Transverse colon (tissue), 4 donors: Measurements from ENCODE around the gene RAB24. TPM values are rescaled to one million over a fixed set of nuclear protein-coding genes. Genes with fewer than 3 reads are reported as not detected.
"Not testable (repeated sequence)": the region's sequence is repeated elsewhere in the genome, so short reads cannot be mapped to it uniquely, and the experiment has no call there.

ENCODE experiments used
- DNase-seq: peaks from one replicate; pipeline ENCODE4 v3.0.0-alpha.2; 2019
- H3K27ac ChIP-seq, 4 donors: fragments of 200-600 bp; sonication (generic); 2 replicates each; pipeline ENCODE4 v1.5.1; 2016 to 2018; ENCODE audit warnings: inconsistent platforms in 4 of 4
- H3K27me3 ChIP-seq: fragments of 200-600 bp; sonication (generic); 2 replicates; pipeline ENCODE4 v1.5.1; 2017; ENCODE audit warnings: inconsistent platforms
- H3K36me3 ChIP-seq, 4 donors: fragments of 200-600 bp; sonication (generic); 2 replicates each; pipeline ENCODE4 v1.5.1; 2017 to 2019; ENCODE audit warnings: inconsistent platforms in 4 of 4
- H3K4me1 ChIP-seq, 4 donors: fragments of 200-600 bp; sonication (generic); 2 replicates each; pipeline ENCODE4 v1.5.1; 2017 to 2020; ENCODE audit warnings: inconsistent platforms in 4 of 4
- H3K4me3 ChIP-seq, 4 donors: fragments of 200-600 bp; sonication (generic); 1 replicate in 1 of 4; 2 replicates in 3 of 4; pipeline versions ENCODE4 v1.5.1 to v1.6.1; 2017 to 2019; ENCODE audit warnings: inconsistent platforms in 4 of 4
- H3K9me3 ChIP-seq, 2 donors: fragments of 200-600 bp; sonication (generic); 2 replicates each; pipeline ENCODE4 v1.5.1; 2017 to 2019; ENCODE audit warnings: inconsistent platforms in 2 of 2
- CTCF ChIP-seq, 5 experiments: fragments of 200-600 bp in 3 of 5; fragments of 450-650 bp in 2 of 5; sonication (generic) in 3 of 5; IDR thresholded peaks; 1 replicate in 2 of 5; 2 replicates in 3 of 5; pipeline ENCODE4 v1.5.1; 2016 to 2017; ENCODE audit warnings: antibody characterized with exemption in 5 of 5, inconsistent platforms in 3 of 5, mild to moderate bottlenecking in 2 of 5, moderate library complexity in 1 of 5
- EP300 ChIP-seq: sonication (generic); formaldehyde crosslinking; IDR thresholded peaks from one replicate; pipeline ENCODE4 v1.6.1; 2017; ENCODE audit warnings: antibody characterized with exemption, low read depth
- POLR2A ChIP-seq: fragments of 450-650 bp; IDR thresholded peaks from one replicate; pipeline ENCODE4 v1.6.1; 2016; ENCODE audit warnings: antibody characterized with exemption, mild to moderate bottlenecking, moderate library complexity
- POLR2AphosphoS5 ChIP-seq, 3 donors: sonication (generic); formaldehyde crosslinking; IDR thresholded peaks; one replicate each; pipeline ENCODE4 v1.6.1; 2016; ENCODE audit warnings: antibody characterized with exemption in 3 of 3
- WGBS, 2 donors: methylation state at CpG; one replicate each; pipeline ENCODE4 v1.1.5; 2018; ENCODE audit warnings: low coverage in 1 of 2; 5-methylcytosine and 5-hydroxymethylcytosine counted together
- in situ Hi-C, 4 donors: fragments of 200-750 bp; cut with MboI; loops; one replicate each; pipeline versions ENCODE4 v1.15.0 to v1.15.1; 2017; ENCODE audit warnings: low sequenced_read_pairs in 3 of 4, low pct_ligation_motif_present in 1 of 4, low pct_unique_long_range_greater_than_20kb in 1 of 4
- intact Hi-C: fragments of 100-400 bp; cut with DNase I; formaldehyde crosslinking; loops from one replicate; pipeline ENCODE4 v1.15.1; 2023; ENCODE audit warnings: low total_unique reads
- total RNA-seq, 4 donors: library from RNA; depleted of rRNA; stranded (reverse); fragments of >200 nt; gene quantifications; one replicate each; pipeline ENCODE4 v1.1.0, GENCODE V29; 2016

The RAB24 gene
- total RNA-seq, 4 donors from 2014 or later: 38.2 to 68.1 (median 51.8) TPM

- H3K27me3 ChIP-seq: no peaks in the 10 kb centered on the region
- H3K36me3 ChIP-seq: no peaks in the 10 kb centered on the region
- no peak overlapping the region for H3K4me3 ChIP-seq
- 74% methylated on average over 15 of the region's 15 CpGs; no CpG with 5 or more reads in 1 of the 2 donors for WGBS, 2 donors
- no peak for DNase-seq
- in situ Hi-C loops (loop anchor here in 1 of 4 donors (25.0 kb wide), 1 partner anchor 155 kb away; the partner anchor contains the start of gene DBN1), intact Hi-C loops (no loop called here)
- peak overlapping the region in 1 of 4 donors; percentile 27 for H3K27ac ChIP-seq
- no peaks in the 10 kb centered on the region for H3K9me3 ChIP-seq
- H3K4me1 ChIP-seq: peaks cover 33 to 53% (median 43%) of the 10 kb centered on the region in 4 donors
- no peak for TF ChIP-seq CTCF (IDR thresholded peaks at IDR 0.05)
- TF ChIP-seq EP300: no peak
- no peak for TF ChIP-seq POLR2A
- TF ChIP-seq POLR2AphosphoS5 (IDR thresholded peaks at IDR 0.05): no peak
Measured at GRCh38 chr5:177306674-177307543, 3.4 kb upstream of the RAB24 start.

- DNase-seq, H3K27ac ChIP-seq, H3K36me3 ChIP-seq, H3K27me3 ChIP-seq, H3K9me3 ChIP-seq, H3K4me3 ChIP-seq, intact Hi-C loops: not testable (repeated sequence)
- WGBS, 2 donors: 80% methylated on average over 11 of the region's 11 CpGs; no CpG with 5 or more reads in 1 of the 2 donors
- H3K4me1 ChIP-seq: peaks cover 34 to 53% (median 43%) of the 10 kb centered on the region in 4 donors
- in situ Hi-C loops: loop anchor here in 1 of 4 donors (25.0 kb wide), 1 partner anchor 156 kb away; the partner anchor contains the start of gene DBN1
Measured at GRCh38 chr5:177306103-177306640, 2.7 kb upstream of the RAB24 start.

GRCh38 chr5:177304392-177305119, 1.0 kb upstream of the RAB24 start:
- Histone ChIP-seq H3K36me3 (no peaks in the 10 kb centered on the region), H3K4me3 (peak overlapping the region; percentile 59 to 86 (median 85)), H3K4me1 (peaks cover 40 to 55% (median 48%) of the 10 kb centered on the region in 4 donors), H3K27me3 (no peaks in the 10 kb centered on the region), H3K9me3 (no peaks in the 10 kb centered on the region), H3K27ac (peak overlapping the region; percentile 89 to 92 (median 91))
- WGBS, 2 donors: 17% methylated on average over 1 to 18 of the region's 19 CpGs
- DNase-seq: peak; percentile 75
- intact Hi-C loops: no loop called here
- in situ Hi-C loops: loop anchor here in 1 of 4 donors (25.0 kb wide), 1 partner anchor 158 kb away; the partner anchor contains the start of gene DBN1
- TF ChIP-seq POLR2AphosphoS5 (IDR thresholded peaks at IDR 0.05) (no peak), EP300 (no peak), POLR2A (no peak), CTCF (IDR thresholded peaks at IDR 0.05) (no peak)

GRCh38 chr5:177303925-177304391, 439 bp upstream of the RAB24 start:
- DNase-seq: no peak

More at GRCh38 chr5:177303925-177304391, 439 bp upstream of the RAB24 start:
- Histone ChIP-seq H3K27me3 (no peaks in the 10 kb centered on the region), H3K9me3 (no peaks in the 10 kb centered on the region), H3K36me3 (no peaks in the 10 kb centered on the region), H3K4me1 (peaks cover 40 to 58% (median 51%) of the 10 kb centered on the region in 4 donors), H3K4me3 (peak overlapping the region; percentile 59 to 86 (median 85)), H3K27ac (peak overlapping the region; percentile 89 to 92 (median 91))
- 1% methylated on average over 24 of the region's 25 CpGs; no CpG with 5 or more reads in 1 of the 2 donors for WGBS, 2 donors
- intact Hi-C loops (no loop called here), in situ Hi-C loops (loop anchor here in 1 of 4 donors (25.0 kb wide), 1 partner anchor 158 kb away; the partner anchor contains the start of gene DBN1)
- TF ChIP-seq POLR2A (no peak), EP300 (no peak), CTCF (IDR thresholded peaks at IDR 0.05) (no peak), POLR2AphosphoS5 (IDR thresholded peaks at IDR 0.05) (no peak)
